GM12892 (cell line): ENCODE results near the gene SACS.

Source experiments
- POLR2A ChIP-seq: IDR thresholded peaks from 2 replicates; pipeline ENCODE4 v1.6.1; 2011; ENCODE audit warnings: low read depth, low read length, control low read depth
- POLR2AphosphoS5 ChIP-seq: IDR thresholded peaks from 2 replicates; pipeline ENCODE4 v1.6.1; 2011; ENCODE audit warnings: low read depth, low read length, control low read depth
- TAF1 ChIP-seq: IDR thresholded peaks from 2 replicates; pipeline ENCODE4 v1.6.1; 2011; ENCODE audit warnings: low read depth, mild to moderate bottlenecking, control low read depth, low read length, borderline replicate concordance

DNA sequence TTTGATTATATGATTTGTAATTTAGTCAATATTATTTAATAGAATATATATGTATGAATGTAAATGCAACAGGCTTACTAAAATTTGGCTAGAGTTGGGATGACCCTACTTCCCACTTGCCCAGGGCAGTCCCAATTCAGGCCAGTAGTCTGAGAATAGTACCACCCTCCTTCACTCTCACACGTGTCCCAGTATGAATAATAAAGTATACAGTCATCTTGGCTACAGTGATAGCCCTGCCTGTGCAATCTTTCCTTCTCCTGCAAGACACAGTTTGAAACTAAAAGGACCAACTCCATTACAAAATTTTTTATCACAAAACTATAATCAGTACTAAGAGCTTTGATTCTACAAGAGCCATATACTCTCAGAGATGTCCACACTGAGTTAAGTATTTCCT lies 76.2 kb downstream of the SACS start:
- TF ChIP-seq POLR2A (no peak), TAF1 (no peak), POLR2AphosphoS5 (no peak)
